Stimulated activated naive CD8-positive, alpha-beta T cell treated with anti-CD3 and anti-CD28 coated beads, Interleukin-15, Interleukin-2, amounts not matched to agents 100 ng/mL and 50 ng/mL, for 24 hours (primary cell): ENCODE measurements around the gene OGFOD2.
"Not testable (repeated sequence)": the region's sequence is repeated elsewhere in the genome, so short reads cannot be mapped to it uniquely, and the experiment has no call there.

ENCODE experiments used
- H3K27ac Mint-ChIP-seq: one replicate; pipeline ENCODE4 v1.8.0; 2021; ENCODE audit warnings: mild to moderate bottlenecking, mixed read lengths
- H3K27me3 Mint-ChIP-seq: one replicate; pipeline ENCODE4 v1.8.0; 2021; ENCODE audit warnings: mixed read lengths
- H3K36me3 Mint-ChIP-seq: one replicate; pipeline ENCODE4 v1.8.0; 2021; ENCODE audit warnings: low read depth, mixed read lengths
- H3K4me1 Mint-ChIP-seq: one replicate; pipeline ENCODE4 v1.8.0; 2021; ENCODE audit warnings: low read depth, mixed read lengths
- H3K4me3 Mint-ChIP-seq: one replicate; pipeline ENCODE4 v1.8.0; 2021; ENCODE audit warnings: mild to moderate bottlenecking, mixed read lengths
- H3K9me3 Mint-ChIP-seq: one replicate; pipeline ENCODE4 v1.8.0; 2021; ENCODE audit warnings: mixed read lengths

Gene OGFOD2

DNA sequence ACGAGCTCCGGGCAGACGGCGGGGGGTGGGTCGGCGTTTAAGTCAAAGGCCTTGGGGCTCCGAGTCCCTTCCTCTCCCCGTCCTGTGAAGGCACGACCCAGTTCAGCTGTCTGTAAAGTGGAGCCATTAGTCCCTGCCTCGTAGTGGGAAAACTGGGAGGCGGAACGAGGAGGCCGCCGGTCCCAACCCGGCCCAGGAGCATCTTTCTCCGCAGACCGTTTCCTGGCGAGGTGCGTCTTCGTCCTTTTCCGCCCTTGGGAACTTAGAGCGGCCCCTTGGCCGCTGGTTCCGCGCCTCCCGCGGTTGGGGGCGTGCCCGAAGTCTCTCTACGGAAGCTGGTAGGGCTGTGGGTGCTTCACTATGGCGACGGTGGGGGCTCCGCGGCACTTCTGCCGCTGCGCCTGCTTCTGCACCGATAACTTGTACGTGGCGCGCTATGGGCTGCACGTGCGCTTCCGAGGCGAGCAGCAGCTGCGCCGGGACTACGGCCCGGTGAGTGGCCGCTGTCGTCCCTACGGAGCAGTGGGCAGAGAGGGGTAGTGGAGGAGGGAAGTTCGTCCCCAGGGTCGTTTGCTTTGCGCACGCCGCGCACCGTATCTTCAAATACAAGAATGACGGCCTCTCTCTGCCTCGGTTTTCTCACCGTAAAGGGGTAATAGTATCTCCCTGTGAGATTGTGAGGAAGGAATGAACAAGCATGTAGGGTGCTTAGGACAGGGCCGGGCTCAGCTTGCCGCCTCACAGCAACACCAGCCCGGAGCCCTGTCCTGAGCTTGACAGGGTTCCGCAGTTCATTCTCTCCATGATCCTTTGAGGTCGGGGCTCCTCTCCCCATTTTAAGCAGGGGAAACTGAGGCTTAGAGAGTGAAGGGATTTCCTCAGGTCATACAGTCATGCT, at the start of gene OGFOD2:
Gene OGFOD2, plus strand, starts transcription at position 353 of the 898 bp plus-strand sequence. Its CDS starts 8 bp downstream, at position 361.
- H3K9me3 Mint-ChIP-seq, result no peaks in the 10 kb centered on the region
- H3K27me3 Mint-ChIP-seq, result no peaks in the 10 kb centered on the region
- peaks cover 31% of the 10 kb centered on the region for H3K4me1 Mint-ChIP-seq
- peak within 1 kb of the TSS; percentile 95 for H3K4me3 Mint-ChIP-seq
- peak within 1 kb of the TSS; percentile 99 for H3K27ac Mint-ChIP-seq
- no peaks in the 10 kb centered on the region for H3K36me3 Mint-ChIP-seq

DNA sequence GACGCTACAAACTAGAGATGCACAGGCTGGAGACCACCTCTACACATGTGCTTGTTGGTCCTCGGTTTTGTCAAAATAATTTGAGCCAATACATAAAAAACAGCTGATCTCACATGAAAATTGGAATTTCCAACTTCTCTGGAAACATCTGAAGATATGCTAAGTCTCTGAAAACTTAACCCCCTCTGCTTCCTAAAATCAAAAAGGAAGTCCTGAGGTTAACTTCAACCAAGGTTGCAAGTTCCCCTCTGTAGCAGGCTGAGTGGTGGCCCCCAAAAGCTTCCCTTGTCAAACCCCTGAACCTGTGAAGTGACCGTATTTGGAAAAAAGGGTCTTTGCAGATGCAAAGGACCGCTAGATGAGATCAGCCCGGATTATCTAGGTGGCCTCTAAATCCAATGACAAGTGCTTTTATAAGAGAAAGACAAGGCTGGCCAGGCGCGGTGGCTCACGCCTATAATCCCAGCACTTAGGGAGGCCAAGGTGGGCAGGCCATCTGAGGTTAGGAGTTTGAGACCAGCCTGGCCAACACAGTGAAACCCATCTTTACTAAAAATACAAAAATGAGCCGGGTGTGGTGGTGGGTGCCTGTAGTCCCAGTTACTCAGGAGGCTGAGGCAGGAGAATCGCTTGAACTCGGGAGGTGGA, 47.2 kb upstream of the OGFOD2 start:
- Mint-ChIP-seq H3K36me3 (no peaks in the 10 kb centered on the region), H3K27me3 (no peaks in the 10 kb centered on the region), H3K27ac (no peak overlapping the region), H3K4me3 (no peak overlapping the region), H3K9me3 (no peaks in the 10 kb centered on the region), H3K4me1 (peaks cover 11% of the 10 kb centered on the region)

DNA sequence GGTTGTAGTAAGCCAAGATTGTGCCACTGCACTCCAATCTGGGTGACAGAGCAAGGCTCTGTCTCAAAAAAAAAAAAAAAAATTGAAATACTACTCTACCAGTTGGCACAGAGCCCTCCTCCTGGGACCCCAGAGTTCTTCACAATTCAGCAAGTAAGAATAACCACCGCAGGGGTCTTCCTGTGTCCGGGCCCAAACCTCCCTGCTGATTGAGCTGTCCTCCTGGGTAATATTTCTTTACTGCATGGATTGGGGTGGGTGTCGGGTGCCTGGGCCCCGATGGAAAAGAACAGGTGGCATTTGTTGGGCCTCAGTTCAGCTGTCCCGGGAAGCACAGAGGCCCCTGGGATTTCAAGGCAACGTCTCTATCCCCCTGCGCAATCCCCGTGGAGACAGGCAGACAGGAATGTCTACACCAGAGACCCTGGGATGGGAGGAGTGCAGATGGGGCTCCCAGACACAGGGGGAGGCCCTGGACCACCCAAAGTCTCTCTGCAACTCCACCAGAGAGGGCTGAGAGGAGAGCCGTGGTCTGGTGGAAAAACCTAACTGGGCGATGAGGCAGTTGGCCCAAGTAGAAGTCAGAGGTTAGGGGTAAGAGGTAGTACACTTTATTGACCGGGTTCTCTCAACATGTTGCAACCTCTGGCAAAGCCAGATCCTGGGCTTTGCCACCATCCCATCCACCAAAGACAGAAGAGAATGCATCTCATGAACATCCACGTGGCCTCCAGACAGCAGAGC, 46.5 kb upstream of the OGFOD2 start:
- Mint-ChIP-seq H3K9me3 (no peaks in the 10 kb centered on the region), H3K36me3 (no peaks in the 10 kb centered on the region), H3K4me3 (no peak overlapping the region), H3K4me1 (peaks cover 11% of the 10 kb centered on the region), H3K27me3 (no peaks in the 10 kb centered on the region), H3K27ac (no peak overlapping the region)

DNA sequence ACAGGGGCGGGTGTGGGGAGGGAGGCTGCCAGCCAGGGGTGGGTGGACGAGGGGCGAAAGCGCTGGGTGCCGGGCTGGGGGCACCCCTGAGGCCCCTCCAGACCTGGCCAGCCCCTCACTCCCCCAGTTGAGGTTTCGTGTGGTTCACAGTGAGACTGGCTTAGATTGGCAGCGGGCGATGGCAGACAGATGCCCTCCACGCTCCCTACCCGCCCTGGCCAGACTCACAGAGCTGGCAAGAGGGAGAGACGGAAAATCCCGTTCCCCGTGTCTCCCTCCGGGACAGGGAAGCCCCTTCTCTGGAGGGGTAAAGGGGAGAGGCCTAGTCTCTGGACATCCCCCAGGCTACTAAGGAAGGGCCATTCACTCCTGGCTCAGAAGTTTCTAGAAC, 45.9 kb upstream of the OGFOD2 start:
- H3K27me3 Mint-ChIP-seq, result no peaks in the 10 kb centered on the region
- no peaks in the 10 kb centered on the region for H3K36me3 Mint-ChIP-seq
- H3K9me3 Mint-ChIP-seq, result no peaks in the 10 kb centered on the region
- no peak overlapping the region for H3K4me3 Mint-ChIP-seq
- no peak overlapping the region for H3K27ac Mint-ChIP-seq
- peaks cover 11% of the 10 kb centered on the region for H3K4me1 Mint-ChIP-seq

DNA sequence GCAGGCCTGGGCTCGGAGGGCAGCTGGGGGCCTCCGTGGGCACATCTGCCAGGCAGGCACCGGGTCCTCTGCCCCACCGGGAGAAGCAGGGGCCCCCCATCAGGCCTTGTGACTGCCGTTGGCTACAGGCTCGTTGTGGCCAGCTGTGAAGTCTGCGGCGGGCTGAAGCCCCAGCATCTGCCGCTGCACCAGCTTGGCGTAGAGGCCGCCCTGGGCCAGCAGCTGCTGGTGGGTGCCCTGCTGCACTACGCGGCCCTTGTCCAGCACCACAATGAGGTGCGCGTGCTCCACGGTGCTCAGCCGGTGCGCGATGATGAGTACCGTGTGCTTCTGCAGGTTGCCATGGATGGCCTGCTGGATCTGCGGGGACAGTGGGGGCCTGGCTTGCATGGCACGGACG, 45.2 kb upstream of the OGFOD2 start:
- no peaks in the 10 kb centered on the region for H3K9me3 Mint-ChIP-seq
- H3K27ac Mint-ChIP-seq, result no peak overlapping the region
- no peak overlapping the region for H3K4me3 Mint-ChIP-seq
- no peaks in the 10 kb centered on the region for H3K27me3 Mint-ChIP-seq
- H3K36me3 Mint-ChIP-seq, result no peaks in the 10 kb centered on the region
- peaks cover 11% of the 10 kb centered on the region for H3K4me1 Mint-ChIP-seq

DNA sequence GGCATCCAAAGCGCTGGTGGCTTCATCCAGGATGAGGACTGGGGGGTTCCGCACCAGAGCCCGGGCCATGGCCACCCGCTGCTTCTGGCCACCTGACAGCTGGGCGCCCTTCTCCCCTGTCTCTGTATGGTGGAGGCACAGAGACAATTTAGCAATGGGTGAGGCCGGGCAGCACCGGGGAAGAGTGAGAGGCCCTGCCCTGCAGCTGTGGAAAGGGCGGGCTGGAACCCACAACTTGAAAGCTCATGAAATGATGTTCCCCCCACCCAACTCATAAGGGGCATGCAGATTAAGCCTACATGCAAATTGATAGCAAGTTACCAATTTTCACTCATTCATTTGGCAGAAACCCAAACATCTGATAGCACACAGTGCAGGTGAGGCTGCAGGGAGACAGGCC, 42.8 kb upstream of the OGFOD2 start:
- Mint-ChIP-seq H3K27ac (no peak overlapping the region), H3K36me3 (no peaks in the 10 kb centered on the region), H3K4me1 (peaks cover 8% of the 10 kb centered on the region), H3K27me3 (no peaks in the 10 kb centered on the region), H3K9me3 (no peaks in the 10 kb centered on the region), H3K4me3 (no peak overlapping the region)

DNA sequence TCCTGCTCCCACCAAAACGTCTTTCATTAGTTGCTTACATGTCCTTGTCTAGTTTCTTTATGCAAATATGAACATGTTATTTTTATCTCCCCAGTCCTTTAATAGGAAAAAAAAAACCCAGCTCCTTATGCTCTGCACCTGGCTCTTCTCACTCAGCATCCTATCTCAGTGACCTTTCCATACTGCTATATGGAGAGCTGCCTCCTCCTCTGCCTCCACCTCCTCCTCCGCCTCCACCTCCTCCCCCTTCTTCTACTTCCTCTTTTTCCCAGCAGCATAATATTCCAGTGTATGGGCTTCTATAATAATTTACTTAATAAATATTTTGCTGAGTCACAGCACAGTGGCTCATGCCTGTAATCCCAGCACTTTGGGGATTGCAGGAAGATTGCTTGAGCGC, 40.3 kb upstream of the OGFOD2 start:
- Mint-ChIP-seq H3K27me3 (no peaks in the 10 kb centered on the region), H3K4me3 (no peak overlapping the region), H3K27ac (no peak overlapping the region), H3K36me3 (peaks cover 4% of the 10 kb centered on the region), H3K4me1 (no peaks in the 10 kb centered on the region), H3K9me3 (no peaks in the 10 kb centered on the region)

DNA sequence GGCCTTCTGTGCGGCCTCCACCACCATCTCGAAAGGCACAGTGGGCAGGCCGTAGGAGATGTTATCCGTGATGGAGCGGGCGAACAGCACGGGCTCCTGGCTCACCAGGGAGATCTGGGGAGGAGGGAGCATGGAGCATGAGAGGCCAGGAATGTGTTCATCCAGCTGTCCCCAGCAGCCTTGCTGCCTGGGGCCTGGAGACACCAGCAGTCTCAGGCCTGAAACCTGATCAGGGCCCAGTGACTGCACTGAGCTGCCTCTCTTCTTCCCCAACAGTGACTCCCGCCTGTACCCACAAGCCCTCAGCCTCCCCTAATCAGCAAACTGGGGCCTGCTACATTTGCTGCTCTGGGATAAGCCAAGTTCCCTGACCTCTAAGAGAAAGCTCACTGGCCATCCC, 39.7 kb upstream of the OGFOD2 start:
- Mint-ChIP-seq H3K27me3 (no peaks in the 10 kb centered on the region), H3K4me1 (no peaks in the 10 kb centered on the region), H3K9me3 (no peaks in the 10 kb centered on the region), H3K36me3 (peaks cover 4% of the 10 kb centered on the region), H3K27ac (no peak overlapping the region), H3K4me3 (no peak overlapping the region)

DNA sequence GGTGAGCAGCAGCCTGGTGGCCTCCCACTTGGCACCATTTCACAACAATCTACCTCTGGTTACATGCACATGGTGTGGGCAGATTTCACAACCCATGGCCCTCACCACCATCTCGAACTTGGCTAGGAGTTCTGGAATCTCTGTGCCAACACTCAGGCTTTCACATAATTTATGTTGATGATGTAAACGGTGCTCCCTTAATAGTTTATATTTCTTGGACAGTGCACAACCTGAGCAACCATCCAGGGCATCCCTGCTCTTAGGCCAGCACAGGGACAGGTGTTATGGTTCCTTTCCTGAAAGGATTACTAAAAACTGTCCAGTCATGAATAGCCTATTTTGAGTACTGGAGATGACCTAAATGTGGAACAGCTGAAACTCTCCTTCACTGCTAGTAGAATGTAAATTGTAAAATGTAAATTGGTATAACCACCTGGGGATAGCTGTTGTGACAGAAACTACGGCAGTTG, 37.4 kb upstream of the OGFOD2 start:
- H3K9me3 Mint-ChIP-seq, result no peaks in the 10 kb centered on the region
- H3K4me1 Mint-ChIP-seq, result peaks cover 2% of the 10 kb centered on the region
- H3K4me3 Mint-ChIP-seq, result no peak overlapping the region
- H3K36me3 Mint-ChIP-seq, result peaks cover 4% of the 10 kb centered on the region
- no peak overlapping the region for H3K27ac Mint-ChIP-seq
- H3K27me3 Mint-ChIP-seq, result no peaks in the 10 kb centered on the region

DNA sequence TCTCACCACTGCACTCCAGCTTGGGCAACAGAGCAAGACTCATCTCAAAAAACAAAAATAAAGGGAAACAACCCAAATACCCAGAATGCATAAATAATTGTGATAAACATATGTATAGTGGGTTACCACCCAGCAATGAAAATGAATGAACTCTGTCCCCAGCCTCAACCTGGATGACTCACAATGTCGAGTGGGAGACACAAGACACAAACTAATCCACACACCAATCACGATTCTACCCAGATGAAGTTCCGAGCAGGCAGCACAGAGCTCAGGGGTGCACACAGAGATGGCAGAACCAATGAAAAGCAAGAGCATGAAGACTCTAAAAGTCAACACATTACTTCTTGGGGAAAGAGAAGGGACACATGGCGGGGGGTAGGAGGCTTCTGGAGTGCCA, 35.9 kb upstream of the OGFOD2 start:
- Mint-ChIP-seq H3K27ac (no peak overlapping the region), H3K36me3 (peaks cover 4% of the 10 kb centered on the region)

DNA sequence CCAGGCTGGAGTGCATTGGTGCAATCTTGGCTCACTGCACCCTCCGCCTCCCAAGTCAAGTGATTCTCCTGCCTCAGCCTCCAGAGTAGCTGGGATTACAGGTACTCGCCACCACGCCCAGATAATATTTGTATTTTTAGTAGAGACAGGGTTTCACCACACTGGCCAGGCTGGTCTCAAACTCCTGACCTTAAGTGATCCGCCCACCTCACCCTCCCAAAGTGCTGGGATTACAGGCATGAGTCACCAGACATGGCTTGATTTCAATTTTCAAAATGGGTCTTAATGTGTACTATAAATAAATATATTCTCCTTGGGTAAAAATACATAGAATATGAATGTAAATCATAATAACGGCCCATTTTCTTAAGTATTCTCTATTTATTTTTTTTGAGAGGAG, 33.7 kb upstream of the OGFOD2 start:
- H3K4me1 Mint-ChIP-seq, result peaks cover 15% of the 10 kb centered on the region
- H3K27ac Mint-ChIP-seq, H3K36me3 Mint-ChIP-seq, H3K27me3 Mint-ChIP-seq, H3K4me3 Mint-ChIP-seq, H3K9me3 Mint-ChIP-seq: not testable (repeated sequence)

More for the DNA sequence above, 35.9 kb upstream of the OGFOD2 start:
- no peaks in the 10 kb centered on the region for H3K27me3 Mint-ChIP-seq
- no peak overlapping the region for H3K4me3 Mint-ChIP-seq
- peaks cover 12% of the 10 kb centered on the region for H3K4me1 Mint-ChIP-seq
- no peaks in the 10 kb centered on the region for H3K9me3 Mint-ChIP-seq

DNA sequence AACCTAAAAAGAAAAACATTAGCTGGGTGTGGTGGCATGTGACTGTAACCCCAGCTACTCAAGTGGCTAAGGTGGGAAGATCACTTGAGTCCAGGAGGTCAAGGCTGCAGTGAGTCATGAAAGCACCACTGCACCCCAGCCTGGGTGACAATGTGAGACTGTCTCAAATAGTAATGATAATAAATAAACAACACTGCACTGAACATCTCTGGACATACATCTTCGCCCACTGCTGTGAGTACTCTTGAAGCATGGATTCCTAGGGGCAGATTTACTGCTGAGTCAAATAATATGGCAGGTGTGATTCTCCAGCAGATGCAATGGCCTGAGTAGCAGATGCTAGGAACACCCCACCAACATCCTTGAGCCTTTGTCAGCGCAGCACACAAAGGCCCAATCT, 32.4 kb upstream of the OGFOD2 start:
- peaks cover 28% of the 10 kb centered on the region for H3K4me1 Mint-ChIP-seq
- no peaks in the 10 kb centered on the region for H3K9me3 Mint-ChIP-seq
- no peaks in the 10 kb centered on the region for H3K27me3 Mint-ChIP-seq
- peaks cover 4% of the 10 kb centered on the region for H3K36me3 Mint-ChIP-seq
- H3K4me3 Mint-ChIP-seq, result no peak overlapping the region
- H3K27ac Mint-ChIP-seq, result no peak overlapping the region

DNA sequence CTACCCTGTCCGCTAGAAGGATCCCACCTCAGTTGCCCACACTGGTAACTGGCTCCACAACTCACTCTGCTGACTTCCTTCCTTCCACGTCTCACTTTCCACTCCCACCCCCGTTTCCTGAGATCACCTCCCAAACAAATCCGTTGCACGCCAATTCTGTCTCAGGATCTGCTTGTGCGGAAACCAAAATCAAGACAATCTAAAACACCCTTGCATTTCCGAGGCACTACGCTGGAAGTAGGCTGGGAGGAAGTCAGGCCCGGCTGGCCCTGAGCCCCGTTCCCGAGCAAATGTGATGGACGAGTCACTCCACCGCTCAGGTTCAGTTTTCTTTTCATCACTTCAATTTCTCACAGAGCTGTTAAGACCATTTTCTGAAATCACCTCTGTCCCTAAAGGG, 31.8 kb upstream of the OGFOD2 start:
- H3K36me3 Mint-ChIP-seq, result no peaks in the 10 kb centered on the region
- H3K4me3 Mint-ChIP-seq, result no peak overlapping the region
- peak overlapping the region; percentile 63 for H3K27ac Mint-ChIP-seq
- H3K27me3 Mint-ChIP-seq, result no peaks in the 10 kb centered on the region
- H3K4me1 Mint-ChIP-seq, result peaks cover 34% of the 10 kb centered on the region
- H3K9me3 Mint-ChIP-seq, result no peaks in the 10 kb centered on the region

DNA sequence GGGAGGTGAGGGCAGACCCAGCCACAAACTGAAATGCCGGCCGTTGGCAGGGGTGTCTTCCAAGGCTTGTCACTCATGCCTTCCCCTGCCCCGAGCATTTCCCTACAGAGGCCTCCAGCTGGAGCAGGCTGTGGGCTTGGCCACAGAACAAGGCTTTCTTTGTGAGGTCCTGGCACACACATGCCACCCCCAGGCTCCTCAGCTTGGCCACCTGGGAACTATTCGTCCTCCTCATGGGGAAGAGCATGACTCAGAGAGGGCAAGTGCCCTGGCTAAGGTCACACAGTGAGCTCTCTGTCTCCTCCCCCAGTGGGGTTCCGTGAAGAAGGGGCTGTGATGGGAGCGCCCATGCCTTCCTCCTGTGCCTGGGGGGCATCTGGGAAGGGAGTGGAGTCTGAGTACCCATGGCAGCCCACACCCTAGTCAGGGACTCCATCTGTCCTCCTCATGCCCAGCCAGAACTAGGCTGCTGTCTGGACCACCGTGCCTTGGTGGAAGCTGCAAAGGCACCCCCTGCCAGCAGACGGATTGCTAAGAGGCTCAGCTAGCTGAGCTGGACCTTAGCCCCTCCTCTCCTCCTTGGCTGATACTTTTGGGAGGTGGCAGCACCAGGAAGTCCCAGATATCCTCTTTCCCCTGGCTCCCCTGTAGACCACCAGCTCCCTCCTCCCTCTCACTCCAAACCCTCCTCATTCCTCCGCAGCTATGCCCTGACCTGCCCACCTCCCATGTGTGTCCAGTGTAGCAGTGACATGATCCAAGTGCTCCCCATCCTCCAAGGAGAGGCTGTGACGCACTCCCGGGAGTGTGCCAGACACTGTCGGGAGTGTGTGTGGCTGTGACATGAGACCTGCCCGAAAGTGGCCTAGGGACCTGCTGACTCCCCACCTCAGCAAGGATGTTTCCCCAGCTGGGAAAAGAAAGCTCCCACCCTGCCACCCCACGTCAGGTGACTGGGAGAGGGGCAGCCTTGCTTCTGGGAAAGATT, 30.1 kb upstream of the OGFOD2 start:
- Mint-ChIP-seq H3K27me3 (no peaks in the 10 kb centered on the region), H3K36me3 (no peaks in the 10 kb centered on the region), H3K4me3 (no peak overlapping the region), H3K4me1 (peaks cover 37% of the 10 kb centered on the region), H3K9me3 (no peaks in the 10 kb centered on the region), H3K27ac (no peak overlapping the region)
